KG1 (cell line): ENCODE results near the gene ZMYND11.
"Not testable (repeated sequence)": the region's sequence is repeated elsewhere in the genome, so short reads cannot be mapped to it uniquely, and the experiment has no call there.

Source experiments
- DNase-seq: peaks from one replicate; lab custom pipeline; 2025; lab: John Stamatoyannopoulos, UW

Gene ZMYND11

GRCh38 chr10:132946-133898, 2.0 kb upstream of the ZMYND11 start:
- DNase-seq, result no peak

GRCh38 chr10:134247-135131, 766 bp upstream of the ZMYND11 start:
- DNase-seq, result peak; percentile 53

GRCh38 chr10:135601-136464, 578 bp downstream of the ZMYND11 start:
- DNase-seq, result peak; percentile 78

GRCh38 chr10:136465-136762, 1.2 kb downstream of the ZMYND11 start:
- peak; percentile 78 for DNase-seq

GRCh38 chr10:137031-137430, 1.8 kb downstream of the ZMYND11 start:
- peak; percentile 26 for DNase-seq

- DNase-seq, result no peak
These were observed 2.4 kb downstream of the ZMYND11 start for GRCh38 chr10:137606-138005.

GRCh38 chr10:142371-142770, 7.1 kb downstream of the ZMYND11 start:
- DNase-seq, result no peak

- no peak for DNase-seq
These were observed 17.7 kb downstream of the ZMYND11 start for GRCh38 chr10:152915-153314.

GRCh38 chr10:154348-154747, 19.1 kb downstream of the ZMYND11 start:
- no peak for DNase-seq

GRCh38 chr10:167383-167782, 32.1 kb downstream of the ZMYND11 start:
- no peak for DNase-seq

GRCh38 chr10:173741-174140, 38.5 kb downstream of the ZMYND11 start:
- no peak for DNase-seq

- no peak for DNase-seq
These were observed 41.4 kb downstream of the ZMYND11 start for GRCh38 chr10:176677-177076.

- DNase-seq, result no peak
These were observed 43.0 kb downstream of the ZMYND11 start for GRCh38 chr10:178208-178607.

GRCh38 chr10:178723-179122, 43.5 kb downstream of the ZMYND11 start:
- DNase-seq, result no peak

GRCh38 chr10:182441-183201, 47.4 kb downstream of the ZMYND11 start:
- DNase-seq, result no peak

GRCh38 chr10:184174-184573, 48.9 kb downstream of the ZMYND11 start:
- DNase-seq, result no peak

- no peak for DNase-seq
These were observed 49.7 kb downstream of the ZMYND11 start for GRCh38 chr10:184911-185310.

- DNase-seq, result not testable (repeated sequence)
These were observed 50.3 kb downstream of the ZMYND11 start for GRCh38 chr10:185571-185970.

GRCh38 chr10:186911-187310, 51.7 kb downstream of the ZMYND11 start:
- DNase-seq, result no peak

- no peak for DNase-seq
These were observed 53.3 kb downstream of the ZMYND11 start for GRCh38 chr10:188546-188945.

GRCh38 chr10:190216-190615, 55.0 kb downstream of the ZMYND11 start:
- DNase-seq, result no peak
